GM12864 (cell line): Measurements from ENCODE around the gene C22orf15.
A peak's percentile ranks its signal among the peaks of the same experiment; 100 is the strongest.

Source experiments
- DNase-seq: peaks from one replicate; pipeline ENCODE4 v3.0.0-alpha.2; 2011; ENCODE audit warnings: low read depth
- H3K4me3 ChIP-seq: 2 replicates; pipeline ENCODE4 v1.5.1; 2011; ENCODE audit warnings: mild to moderate bottlenecking, low read depth, low read length, control low read depth
- TF ChIP-seq, protein P1 (sequence below): IDR thresholded peaks from 2 replicates; pipeline ENCODE4 v1.5.1; 2011; ENCODE audit warnings: low read depth, mild to moderate bottlenecking, moderate library complexity, low read length, control low read depth, inconsistent platforms; ENCODE audit errors: missing control alignments

C22orf15 gene

DNA sequence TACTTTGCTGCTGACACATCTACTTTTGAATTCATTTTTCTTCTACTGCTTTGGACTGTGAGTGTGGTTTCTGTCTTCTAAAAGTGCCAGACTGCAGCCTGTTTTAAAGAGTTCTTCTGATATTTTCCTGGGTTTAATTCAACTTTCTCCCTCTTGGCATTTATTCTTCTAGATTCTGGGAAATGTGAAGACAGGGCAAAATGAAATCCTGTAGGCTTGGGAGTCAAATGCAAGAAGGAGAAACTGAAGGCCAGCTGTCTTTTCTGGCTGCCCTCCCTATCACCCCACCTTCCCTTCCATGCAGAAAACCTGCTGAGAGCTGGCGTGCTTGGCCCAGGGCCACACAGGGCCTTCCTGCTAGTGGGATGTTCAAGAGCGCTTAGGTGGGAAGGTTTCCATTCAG is 19.5 kb upstream of the C22orf15 start:
- no peak overlapping the region for H3K4me3 ChIP-seq
- no peak for DNase-seq
- TF ChIP-seq, protein P1, sequence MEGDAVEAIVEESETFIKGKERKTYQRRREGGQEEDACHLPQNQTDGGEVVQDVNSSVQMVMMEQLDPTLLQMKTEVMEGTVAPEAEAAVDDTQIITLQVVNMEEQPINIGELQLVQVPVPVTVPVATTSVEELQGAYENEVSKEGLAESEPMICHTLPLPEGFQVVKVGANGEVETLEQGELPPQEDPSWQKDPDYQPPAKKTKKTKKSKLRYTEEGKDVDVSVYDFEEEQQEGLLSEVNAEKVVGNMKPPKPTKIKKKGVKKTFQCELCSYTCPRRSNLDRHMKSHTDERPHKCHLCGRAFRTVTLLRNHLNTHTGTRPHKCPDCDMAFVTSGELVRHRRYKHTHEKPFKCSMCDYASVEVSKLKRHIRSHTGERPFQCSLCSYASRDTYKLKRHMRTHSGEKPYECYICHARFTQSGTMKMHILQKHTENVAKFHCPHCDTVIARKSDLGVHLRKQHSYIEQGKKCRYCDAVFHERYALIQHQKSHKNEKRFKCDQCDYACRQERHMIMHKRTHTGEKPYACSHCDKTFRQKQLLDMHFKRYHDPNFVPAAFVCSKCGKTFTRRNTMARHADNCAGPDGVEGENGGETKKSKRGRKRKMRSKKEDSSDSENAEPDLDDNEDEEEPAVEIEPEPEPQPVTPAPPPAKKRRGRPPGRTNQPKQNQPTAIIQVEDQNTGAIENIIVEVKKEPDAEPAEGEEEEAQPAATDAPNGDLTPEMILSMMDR: no peak

DNA sequence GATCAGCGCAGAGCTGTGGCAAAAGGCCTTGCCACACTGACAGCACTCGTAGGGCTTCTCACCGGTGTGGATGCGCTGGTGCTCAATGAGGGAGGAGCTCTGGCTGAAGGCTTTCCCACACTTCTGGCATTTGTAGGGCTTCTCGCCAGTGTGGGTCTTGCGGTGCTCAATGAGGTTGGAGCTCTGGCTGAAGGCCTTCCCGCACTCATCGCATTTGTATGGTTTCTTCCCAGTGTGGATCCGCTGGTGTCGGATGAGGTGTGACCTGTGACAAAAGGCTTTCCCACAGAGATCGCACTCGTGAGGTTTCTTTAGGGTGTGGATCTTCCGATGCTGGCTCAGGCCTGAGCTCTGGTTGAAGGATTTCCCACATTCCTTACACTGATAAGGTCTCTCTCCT is 18.8 kb upstream of the C22orf15 start:
- no peak for DNase-seq
- TF ChIP-seq, protein P1: no peak
- no peak overlapping the region for H3K4me3 ChIP-seq

DNA sequence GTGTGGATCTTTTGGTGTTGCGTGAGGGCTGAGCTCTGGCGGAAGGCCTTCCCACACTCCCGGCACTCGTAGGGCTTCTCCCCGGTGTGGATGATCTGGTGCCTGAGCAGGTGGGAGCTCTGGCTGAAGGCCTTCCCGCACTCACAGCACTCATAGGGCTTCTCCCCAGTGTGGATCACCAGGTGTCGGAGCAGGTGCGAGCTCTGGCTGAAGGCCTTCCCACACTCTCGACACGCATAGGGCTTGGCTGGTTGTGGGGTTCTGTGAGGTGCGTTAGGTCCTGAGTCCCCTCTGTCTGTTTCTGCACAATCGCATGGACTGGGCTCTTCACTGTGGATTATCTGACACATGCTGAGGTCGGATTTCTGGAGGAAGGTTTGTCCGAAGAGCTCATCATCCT is 18.3 kb upstream of the C22orf15 start:
- H3K4me3 ChIP-seq: no peak overlapping the region
- no peak for DNase-seq
- TF ChIP-seq, protein P1: no peak

DNA sequence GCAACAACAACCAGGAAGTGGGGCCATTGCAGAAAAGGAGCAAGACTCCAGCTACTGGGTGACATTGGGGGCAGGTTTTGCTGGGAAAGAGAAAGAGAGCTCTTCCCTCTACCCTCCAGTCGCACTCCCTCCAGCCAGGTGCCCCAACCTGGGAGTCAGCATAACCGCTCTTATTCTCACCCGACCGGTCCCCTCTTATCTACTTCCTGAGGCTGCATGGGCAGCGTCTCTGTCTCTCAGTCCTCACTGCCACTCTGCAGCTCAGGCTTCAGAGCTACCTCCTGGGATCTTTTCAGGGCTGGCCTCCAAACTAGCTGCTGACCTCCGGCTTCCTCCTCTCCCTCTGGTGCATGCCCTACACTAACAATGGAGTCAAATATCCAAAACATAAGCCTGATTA is 17.0 kb upstream of the C22orf15 start:
- TF ChIP-seq, protein P1: no peak
- DNase-seq: no peak
- no peak overlapping the region for H3K4me3 ChIP-seq

DNA sequence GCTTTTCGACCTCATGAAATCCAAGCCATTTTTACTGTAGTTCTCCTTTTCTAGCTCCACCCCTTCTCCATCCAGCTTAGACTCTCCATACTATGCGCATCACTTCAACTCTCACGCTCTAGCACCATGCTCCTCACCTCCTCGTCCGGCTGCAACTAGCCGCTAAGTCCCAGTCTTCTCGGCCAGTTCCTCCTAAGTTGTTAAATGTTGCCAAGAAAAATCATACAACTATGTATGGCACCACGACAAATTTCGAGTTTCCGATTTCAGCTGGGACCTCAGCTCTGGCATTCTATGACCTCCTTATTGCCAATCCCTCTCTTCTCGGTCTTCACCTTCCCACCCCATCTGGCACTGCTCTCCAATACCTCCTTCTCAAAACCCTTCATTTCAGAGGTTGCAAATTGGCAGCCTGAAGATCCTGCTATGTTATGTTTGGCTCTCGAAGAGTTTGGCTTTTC is 12.9 kb upstream of the C22orf15 start:
- no peak for DNase-seq
- TF ChIP-seq, protein P1: no peak
- peak overlapping the region; percentile 62; the same call in 1 of the 2 replicates for H3K4me3 ChIP-seq

DNA sequence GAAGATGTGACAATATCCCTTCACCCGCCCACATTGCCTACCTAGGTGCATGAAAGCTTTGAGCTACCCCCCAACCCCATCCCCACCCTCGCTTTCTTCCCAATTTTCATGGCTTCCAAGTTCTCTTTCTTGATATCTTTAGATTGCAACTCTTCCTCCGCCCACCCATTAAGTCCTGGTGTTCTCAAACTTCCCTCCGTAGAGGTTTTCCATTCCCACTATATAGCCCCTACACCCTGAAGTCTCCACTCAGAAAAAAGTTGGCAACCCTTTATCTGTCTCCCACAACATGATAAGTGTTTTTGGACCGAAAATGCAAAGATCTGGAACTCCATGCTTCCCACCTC is 12.4 kb upstream of the C22orf15 start:
- no peak for DNase-seq
- H3K4me3 ChIP-seq: peak overlapping the region; percentile 62
- TF ChIP-seq, protein P1: no peak

DNA sequence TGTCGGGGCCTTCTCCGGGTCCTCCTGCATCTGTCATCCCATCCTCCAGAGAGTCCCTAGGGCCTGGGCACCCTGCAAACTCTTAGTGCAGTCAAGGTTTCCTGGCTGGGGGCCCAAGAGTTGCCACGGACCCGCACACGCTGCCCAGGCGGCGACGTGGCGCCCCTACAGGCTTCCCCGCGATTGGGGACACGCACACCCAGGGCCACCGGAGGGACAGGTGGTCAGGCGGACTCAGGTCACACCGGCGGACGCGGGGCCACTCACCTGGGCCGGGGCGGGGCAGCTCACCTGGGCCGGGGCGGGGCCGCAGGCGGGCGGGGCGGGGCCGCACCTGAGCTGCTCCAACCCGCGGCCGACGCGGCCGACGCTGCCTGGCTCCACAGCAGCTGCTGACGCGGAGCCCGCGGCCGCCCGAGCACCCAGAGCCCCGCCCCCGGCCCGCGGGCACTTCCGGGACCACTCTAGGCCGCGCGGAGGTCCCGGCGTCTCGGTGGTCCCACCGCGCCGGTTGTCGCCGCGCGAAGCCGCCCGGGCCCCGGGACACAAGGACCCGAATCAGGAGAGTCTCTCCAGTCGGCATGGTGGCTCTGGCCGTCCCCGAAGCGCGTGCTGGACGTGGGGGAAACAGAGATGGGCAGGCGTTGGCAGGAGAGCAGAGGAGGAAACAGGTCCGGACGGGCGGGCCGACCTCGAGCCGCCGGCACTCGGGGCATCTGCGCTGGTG is 11.9 kb upstream of the C22orf15 start, which contains the start of gene ZNF70:
Gene ZNF70 (minus strand): TSS at position 399 of the 727 bp plus-strand sequence. CDS start 5,972 bp downstream, outside the sequence.
- TF ChIP-seq, protein P1: peak; percentile 36
- peak within 1 kb of the TSS; percentile 62 for H3K4me3 ChIP-seq
- peak; percentile 46 for DNase-seq
